Endodermal cell (in vitro differentiated cells): ENCODE results near the gene ZBTB46. TPM values are rescaled to one million over a fixed set of nuclear protein-coding genes. Genes with fewer than 3 reads are reported as not detected.

ENCODE experiments used
- DNase-seq: peaks from one replicate; pipeline ENCODE4 v3.0.0-alpha.2; 2017
- H3K27ac ChIP-seq: 2 replicates; pipeline ENCODE4 v1.5.1; 2013; ENCODE audit warnings: mild to moderate bottlenecking, low read depth, low read length, moderate library complexity
- H3K27me3 ChIP-seq: 2 replicates; pipeline ENCODE4 v1.6.1; 2013; ENCODE audit warnings: mild to moderate bottlenecking, low read length, moderate library complexity; ENCODE audit not compliant: insufficient read depth, control insufficient read depth, poor library complexity, severe bottlenecking
- H3K36me3 ChIP-seq: 2 replicates; pipeline ENCODE4 v1.7.0; 2013; ENCODE audit warnings: mild to moderate bottlenecking, low read length, moderate library complexity; ENCODE audit not compliant: control insufficient read depth, insufficient read depth
- H3K4me1 ChIP-seq: one replicate; pipeline ENCODE4 v1.7.0; 2013; ENCODE audit warnings: low read length; ENCODE audit not compliant: control insufficient read depth, insufficient read depth
- H3K4me3 ChIP-seq: 2 replicates; pipeline ENCODE4 v1.5.1; 2013; ENCODE audit warnings: mild to moderate bottlenecking, low read length, moderate library complexity
- H3K9ac ChIP-seq: 2 replicates; pipeline ENCODE4 v1.6.1; 2013; ENCODE audit warnings: mild to moderate bottlenecking, low read length, moderate library complexity; ENCODE audit not compliant: poor library complexity, severe bottlenecking; ENCODE audit errors: extremely low read depth
- H3K9me3 ChIP-seq: 2 replicates; pipeline ENCODE4 v1.6.1; 2013; ENCODE audit warnings: mild to moderate bottlenecking, low read length, moderate library complexity; ENCODE audit not compliant: control insufficient read depth
- H3K27ac Mint-ChIP-seq: 2 replicates; pipeline ENCODE4 v1.8.0; 2020; ENCODE audit warnings: mixed read lengths
- H3K27me3 Mint-ChIP-seq: 2 replicates; pipeline ENCODE4 v1.8.0; 2021; ENCODE audit warnings: mild to moderate bottlenecking, mixed read lengths; ENCODE audit not compliant: insufficient read depth
- H3K36me3 Mint-ChIP-seq: 2 replicates; pipeline ENCODE4 v1.8.0; 2020; ENCODE audit warnings: low read depth, mixed read lengths
- H3K4me1 Mint-ChIP-seq: 2 replicates; pipeline ENCODE4 v1.8.0; 2020; ENCODE audit warnings: mixed read lengths
- H3K4me3 Mint-ChIP-seq: 2 replicates; pipeline ENCODE4 v1.8.0; 2020; ENCODE audit warnings: mild to moderate bottlenecking, moderate library complexity, mixed read lengths
- H3K9me3 Mint-ChIP-seq: 2 replicates; pipeline ENCODE4 v1.8.0; 2020; ENCODE audit warnings: mild to moderate bottlenecking, mixed read lengths
- CTCF ChIP-seq: fragments of 200-600 bp; sonication (generic); conservative IDR thresholded peaks from 2 replicates; pipeline ENCODE4 v1.5.0; 2021; ENCODE audit warnings: antibody characterized with exemption, mild to moderate bottlenecking
- WGBS, 2 experiments: methylation state at CpG; one replicate each; pipeline versions ENCODE4 v1.1.5 to v1.1.7; 2013; ENCODE audit warnings: missing lambda C conversion rate in 2 of 2, mixed read lengths in 1 of 2; ENCODE audit not compliant: insufficient coverage in 1 of 2, insufficient read length in 1 of 2; 5-methylcytosine and 5-hydroxymethylcytosine counted together
- total RNA-seq, 2 donors: library from RNA; stranded (reverse); fragmentation: NEBNext Ultra II Directional in 1 of 2; extraction: Animal tissue kit (Norgen Biotek cat#: 25700) in 1 of 2; gene quantifications; 2 replicates in 1 of 2; 3 replicates in 1 of 2; pipeline ENCODE4 v1.2.1, GENCODE V29; 2021

The ZBTB46 gene
- total RNA-seq, 2 donors from 2014 or later: 24.9 to 25.9 TPM

DNA sequence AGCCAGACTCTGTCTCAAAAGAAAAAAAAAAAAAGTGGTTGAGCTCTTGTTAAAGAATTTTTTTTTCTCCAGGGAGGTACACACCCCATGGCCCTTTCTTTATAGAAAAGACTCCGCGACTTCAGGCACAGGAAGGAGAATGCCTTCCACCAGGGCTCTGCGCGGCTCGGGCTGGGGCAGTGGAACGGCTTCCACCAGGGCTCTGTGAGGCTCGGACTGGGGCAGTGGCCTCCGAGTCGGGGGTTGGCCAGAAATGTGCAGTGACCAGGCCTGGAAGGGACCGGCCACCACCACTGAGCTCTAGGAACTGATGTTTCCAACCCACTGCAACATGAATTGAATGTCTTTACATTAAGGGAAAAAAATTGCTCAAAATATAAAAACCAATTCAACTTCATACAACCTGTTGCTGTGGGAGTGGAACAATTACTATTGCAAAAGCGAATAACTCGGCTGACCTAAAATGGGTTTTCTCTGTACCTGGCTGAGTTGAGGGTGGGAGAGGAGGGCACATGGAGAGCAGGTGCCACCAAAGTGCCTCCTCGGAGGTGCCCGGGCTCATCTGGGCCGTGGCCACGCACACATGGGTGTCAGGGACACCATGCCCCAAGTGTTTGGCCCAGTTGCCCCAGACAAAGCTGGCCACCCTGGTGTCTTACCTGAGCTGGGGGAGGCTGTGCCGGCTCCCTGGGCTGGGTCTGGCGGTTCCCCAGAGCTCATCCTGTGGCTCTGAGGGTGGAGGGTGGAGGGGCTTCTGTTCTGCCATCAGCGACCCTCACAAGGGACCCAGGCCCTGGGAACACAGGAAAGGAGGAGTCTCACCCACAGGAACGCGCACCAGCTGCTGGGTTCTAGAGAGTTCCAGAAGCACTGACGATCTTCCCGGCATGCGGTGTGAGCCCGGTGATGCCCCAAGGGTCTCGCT is 62.2 kb downstream of the ZBTB46 start:
- H3K36me3 ChIP-seq: peaks cover 8% of the 10 kb centered on the region
- 96% methylated on average over 10 to 26 of the region's 26 CpGs for WGBS, 2 experiments
- Mint-ChIP-seq H3K9me3 (no peaks in the 10 kb centered on the region), H3K36me3 (peaks cover 31% of the 10 kb centered on the region), H3K27ac (no peak overlapping the region), H3K4me1 (no peaks in the 10 kb centered on the region), H3K4me3 (no peak overlapping the region), H3K27me3 (no peaks in the 10 kb centered on the region)
- H3K9ac ChIP-seq: no peak overlapping the region
- H3K4me3 ChIP-seq: no peak overlapping the region
- no peak for TF ChIP-seq CTCF
- no peaks in the 10 kb centered on the region for H3K9me3 ChIP-seq
- no peaks in the 10 kb centered on the region for H3K27me3 ChIP-seq
- H3K4me1 ChIP-seq: no peaks in the 10 kb centered on the region
- no peak overlapping the region for H3K27ac ChIP-seq
- no peak for DNase-seq

DNA sequence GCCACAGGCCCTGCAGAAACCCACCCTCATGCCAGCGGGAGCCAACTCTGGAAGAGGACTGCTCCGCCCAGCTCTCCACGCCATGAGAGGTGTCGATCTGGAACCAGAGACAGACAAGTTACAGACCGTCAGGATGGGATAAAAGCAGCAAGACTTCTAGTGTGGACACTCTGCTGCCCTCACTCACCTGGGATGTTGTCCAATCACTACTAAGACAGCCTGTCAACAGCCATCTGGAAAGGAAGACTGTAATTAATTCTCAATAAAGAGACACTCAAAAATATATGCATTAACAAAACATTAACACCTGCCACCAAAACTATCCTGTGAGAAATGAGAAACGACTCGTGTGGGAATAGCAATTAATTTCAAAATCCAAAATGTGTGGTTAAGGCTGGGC is 63.2 kb downstream of the ZBTB46 start:
- Mint-ChIP-seq H3K27me3 (no peaks in the 10 kb centered on the region), H3K9me3 (no peaks in the 10 kb centered on the region)

GRCh38 chr20:63767456-63767855 is 63.6 kb downstream of the ZBTB46 start:
- Histone ChIP-seq H3K4me3 (no peak overlapping the region), H3K9me3 (no peaks in the 10 kb centered on the region), H3K4me1 (no peaks in the 10 kb centered on the region), H3K9ac (no peak overlapping the region), H3K27ac (no peak overlapping the region), H3K36me3 (peaks cover 16% of the 10 kb centered on the region), H3K27me3 (no peaks in the 10 kb centered on the region)
- H3K4me3 Mint-ChIP-seq: no peak overlapping the region
- no peaks in the 10 kb centered on the region for H3K27me3 Mint-ChIP-seq
- no peaks in the 10 kb centered on the region for H3K4me1 Mint-ChIP-seq
- peaks cover 43% of the 10 kb centered on the region for H3K36me3 Mint-ChIP-seq
- H3K27ac Mint-ChIP-seq: no peak overlapping the region
- DNase-seq: no peak
- 88 to 94% methylated on average over 11 to 18 of the region's 18 CpGs for WGBS, 2 experiments
- no peak for TF ChIP-seq CTCF
- H3K9me3 Mint-ChIP-seq: no peaks in the 10 kb centered on the region

More for the DNA sequence above, 63.2 kb downstream of the ZBTB46 start:
- no peak overlapping the region for H3K9ac ChIP-seq
- Mint-ChIP-seq H3K36me3 (peaks cover 40% of the 10 kb centered on the region), H3K4me3 (no peak overlapping the region), H3K4me1 (no peaks in the 10 kb centered on the region), H3K27ac (no peak overlapping the region)
- H3K9me3 ChIP-seq: no peaks in the 10 kb centered on the region
- TF ChIP-seq CTCF: no peak
- H3K4me3 ChIP-seq: no peak overlapping the region
- H3K27me3 ChIP-seq: no peaks in the 10 kb centered on the region
- H3K27ac ChIP-seq: no peak overlapping the region
- no peaks in the 10 kb centered on the region for H3K4me1 ChIP-seq
- H3K36me3 ChIP-seq: peaks cover 13% of the 10 kb centered on the region
- no peak for DNase-seq
- WGBS, 2 experiments: 95 to 100% methylated on average over 1 to 7 of the region's 7 CpGs
